Endothelial cell of umbilical vein (primary cell): Measurements from ENCODE around the gene ANK2. TPM values are rescaled to one million over a fixed set of nuclear protein-coding genes. Genes with fewer than 3 reads are reported as not detected.

Source experiments
- BruUV-seq: library from RNA; stranded (reverse); fragments of 400-500 nt; replicated peaks from 2 replicates; lab custom pipeline; 2021; lab: Mats Ljungman, UMichigan
- CTCF ChIA-PET: fragments of 300-600, 350-600 bp; sonication (Branson Sonifier 250); formaldehyde crosslinking; loops from one replicate; lab custom pipeline; 2021; ENCODE audit warnings: antibody characterized with exemption, inconsistent platforms; lab: Charles Lee
- POLR2A ChIA-PET: fragments of 300-600, 350-600 bp; sonication (Branson Sonifier 250); formaldehyde crosslinking; loops from one replicate; lab custom pipeline; 2021; ENCODE audit warnings: antibody characterized with exemption, inconsistent platforms; lab: Charles Lee
- DNase-seq: peaks from one replicate; pipeline ENCODE4 v3.0.0-alpha.2; 2011; ENCODE audit warnings: low read depth, low spot score
- FAIRE-seq: peaks from 2 replicates; lab custom pipeline; 2011; peaks lifted over from hg19 to GRCh38; lab: Jason Lieb, UNC
- H2AFZ ChIP-seq: 2 replicates; pipeline ENCODE4 v1.6.0; 2012; ENCODE audit warnings: low read depth, low read length, control low read depth, inconsistent platforms
- H3K27ac ChIP-seq: 2 replicates; pipeline ENCODE4 v1.5.1; 2011; ENCODE audit warnings: low read depth, mild to moderate bottlenecking, control low read depth, low read length, moderate library complexity; ENCODE audit not compliant: insufficient read depth
- H3K27me3 ChIP-seq, 2 experiments: 2 replicates each; pipeline versions ENCODE4 v1.6.0 to v1.6.1; 2011; ENCODE audit warnings: low read length in 2 of 2, mixed read lengths in 1 of 2; ENCODE audit not compliant: control insufficient read depth in 2 of 2, insufficient read depth in 2 of 2
- H3K36me3 ChIP-seq, 2 experiments: 2 replicates in 1 of 2; 3 replicates in 1 of 2; pipeline ENCODE4 v1.5.1; 2011; ENCODE audit warnings: low read length in 2 of 2, mild to moderate bottlenecking in 1 of 2, moderate library complexity in 1 of 2; ENCODE audit not compliant: control insufficient read depth in 2 of 2, insufficient read depth in 2 of 2; ENCODE audit errors: extremely low read depth in 1 of 2
- H3K4me1 ChIP-seq: 3 replicates; pipeline ENCODE4 v1.5.1; 2011; ENCODE audit warnings: mild to moderate bottlenecking, low read length; ENCODE audit not compliant: control insufficient read depth, insufficient read depth; ENCODE audit errors: extremely low read depth
- H3K4me2 ChIP-seq: 2 replicates; pipeline ENCODE4 v1.6.1; 2011; ENCODE audit warnings: low read length, control low read depth, mixed read lengths; ENCODE audit not compliant: insufficient read depth
- H3K4me3 ChIP-seq, 3 experiments: fragments of 200-600 bp in 1 of 3; sonication (generic), shearing (Covaris generic) in 1 of 3; replicated peaks in 1 of 3; 2 replicates each; pipeline ENCODE4 v1.5.1; 2011 to 2016; ENCODE audit warnings: control low read depth in 3 of 3, low read length in 3 of 3, mild to moderate bottlenecking in 2 of 3, inconsistent platforms in 1 of 3, low read depth in 1 of 3, moderate library complexity in 1 of 3; ENCODE audit not compliant: insufficient read depth in 1 of 3
- H3K79me2 ChIP-seq: 2 replicates; pipeline ENCODE4 v1.6.0; 2012; ENCODE audit warnings: low read length, inconsistent platforms; ENCODE audit not compliant: control insufficient read depth, insufficient read depth
- H3K9ac ChIP-seq: replicated peaks from 2 replicates; pipeline ENCODE3; 2011; ENCODE audit warnings: low read length, control low read depth; ENCODE audit not compliant: insufficient read depth; ENCODE audit errors: extremely low read depth
- H3K9me1 ChIP-seq: replicated peaks from 3 replicates; pipeline ENCODE4 v1.6.0; 2011; ENCODE audit warnings: mild to moderate bottlenecking, low read length; ENCODE audit not compliant: control insufficient read depth, insufficient read depth; ENCODE audit errors: extremely low read depth
- H3K9me3 ChIP-seq: replicated peaks from 2 replicates; pipeline ENCODE4 v1.5.1; 2012; ENCODE audit warnings: low read length, inconsistent platforms; ENCODE audit not compliant: control insufficient read depth, insufficient read depth
- H4K20me1 ChIP-seq: replicated peaks from 2 replicates; pipeline ENCODE3; 2011; ENCODE audit warnings: mild to moderate bottlenecking, low read length; ENCODE audit not compliant: control insufficient read depth, insufficient read depth; ENCODE audit errors: extremely low read depth
- CTCF ChIP-seq, 2 donors: IDR thresholded peaks; 1 replicate in 1 of 2; 2 replicates in 1 of 2; pipeline ENCODE4 v1.5.1; 2011; ENCODE audit warnings: low read length in 2 of 2, mild to moderate bottlenecking in 2 of 2, moderate library complexity in 2 of 2, control low read depth in 1 of 2, inconsistent platforms in 1 of 2, low read depth in 1 of 2; ENCODE audit not compliant: insufficient read depth in 1 of 2; ENCODE audit errors: extremely low read depth in 1 of 2
- EZH2 ChIP-seq: IDR thresholded peaks from 2 replicates; pipeline ENCODE4 v1.6.1; 2012; ENCODE audit warnings: borderline replicate concordance, low read depth, mild to moderate bottlenecking, moderate library complexity, low read length, inconsistent platforms; ENCODE audit not compliant: severe bottlenecking
- FOS ChIP-seq: IDR thresholded peaks from 2 replicates; pipeline ENCODE4 v1.6.1; 2011; ENCODE audit warnings: mild to moderate bottlenecking, low read length, moderate library complexity, borderline replicate concordance; ENCODE audit not compliant: insufficient read depth
- GATA2 ChIP-seq: IDR thresholded peaks from 2 replicates; pipeline ENCODE4 v1.7.0; 2011; ENCODE audit warnings: low read depth, mild to moderate bottlenecking, moderate library complexity, mixed read lengths, low read length; ENCODE audit not compliant: insufficient read length, insufficient read depth
- JUN ChIP-seq: IDR thresholded peaks from 2 replicates; pipeline ENCODE4 v1.6.1; 2011; ENCODE audit warnings: borderline replicate concordance, low read depth; ENCODE audit not compliant: insufficient read length, insufficient read depth
- MYC ChIP-seq: IDR thresholded peaks from one replicate; pipeline ENCODE4 v1.6.1; 2011; ENCODE audit warnings: mild to moderate bottlenecking, low read depth, low read length
- POLR2A ChIP-seq: IDR thresholded peaks from 2 replicates; pipeline ENCODE4 v1.6.1; 2012; ENCODE audit warnings: low read depth, mild to moderate bottlenecking, control low read depth, low read length
- POLR2AphosphoS5 ChIP-seq: IDR thresholded peaks from 2 replicates; pipeline ENCODE4 v1.6.1; 2012; ENCODE audit warnings: low read depth, mild to moderate bottlenecking, control low read depth, low read length, moderate library complexity; ENCODE audit not compliant: insufficient read depth
- dilution Hi-C: fragments of 300-500 bp; cut with MboI; formaldehyde crosslinking; loops from one replicate; pipeline ENCODE4 v1.15.0; 2019; ENCODE audit warnings: low sequenced_read_pairs; ENCODE audit not compliant: extremely low pct_ligation_motif_present
- intact Hi-C: fragments of 100-400 bp; cut with micrococcal nuclease; formaldehyde crosslinking; loops from one replicate; pipeline ENCODE4 v1.10.0; 2022
- polyA plus RNA-seq, 4 experiments: library from polyadenylated mRNA; depleted of rRNA in 3 of 4; stranded (reverse) in 3 of 4; unstranded in 1 of 4; fragments of >200 nt; gene quantifications; 2 replicates each; pipeline versions ENCODE4 v1.2.1 to v1.2.3, GENCODE V29; 2011 to 2012; ENCODE audit warnings: missing spikeins in 1 of 4
- total RNA-seq: library from RNA; stranded (reverse); gene quantifications from 2 replicates; pipeline ENCODE4 v1.2.3, GENCODE V29; 2021

The ANK2 gene
- total and polyA plus RNA-seq, 2 donors (not counting 3 experiments of a cell fraction or from before 2014, with no cell fraction given) = not detected

GRCh38 chr4:113057891-113058290 is 8.4 kb downstream of the ANK2 start:
- FAIRE-seq (no peak), DNase-seq (no peak)
- ChIA-PET CTCF (no interaction called here), POLR2A (no interaction called here)
- H3K9me1 ChIP-seq = peaks cover 3% of the 10 kb centered on the region
- H3K36me3 ChIP-seq = no peaks in the 10 kb centered on the region
- H3K79me2 ChIP-seq = no peaks in the 10 kb centered on the region
- H3K27ac ChIP-seq = no peak overlapping the region
- BruUV-seq = no TSS peak
- no peaks in the 10 kb centered on the region for H4K20me1 ChIP-seq
- TF ChIP-seq POLR2A (no peak), POLR2AphosphoS5 (no peak), JUN (no peak), GATA2 (no peak), EZH2 (no peak), FOS (no peak)
- intact Hi-C loops = no loop called here
- dilution Hi-C loops = no loop called here
- H3K9ac ChIP-seq = no peak overlapping the region
- H2AFZ ChIP-seq = no peak overlapping the region
- no peak overlapping the region for H3K4me2 ChIP-seq
- H3K4me3 ChIP-seq = no peak overlapping the region
- no peaks in the 10 kb centered on the region for H3K27me3 ChIP-seq
- H3K9me3 ChIP-seq = no peaks in the 10 kb centered on the region
- H3K4me1 ChIP-seq = no peaks in the 10 kb centered on the region

GRCh38 chr4:113059449-113060182 is 10.2 kb downstream of the ANK2 start:
- Histone ChIP-seq H3K9ac (no peak overlapping the region), H3K9me1 (peaks cover 3% of the 10 kb centered on the region), H3K27me3 (no peaks in the 10 kb centered on the region), H3K4me1 (no peaks in the 10 kb centered on the region), H3K36me3 (no peaks in the 10 kb centered on the region), H3K27ac (no peak overlapping the region), H2AFZ (no peak overlapping the region), H3K79me2 (no peaks in the 10 kb centered on the region), H3K9me3 (no peaks in the 10 kb centered on the region), H4K20me1 (no peaks in the 10 kb centered on the region), H3K4me2 (no peak overlapping the region), H3K4me3 (no peak overlapping the region)
- no peak for FAIRE-seq
- no TSS peak for BruUV-seq
- no peak for DNase-seq
- no peak for TF ChIP-seq POLR2AphosphoS5
- no peak for TF ChIP-seq POLR2A
- no peak for TF ChIP-seq MYC
- TF ChIP-seq FOS = no peak
- TF ChIP-seq GATA2 = no peak
- TF ChIP-seq EZH2 = no peak
- TF ChIP-seq CTCF (IDR thresholded peaks at IDR 0.05; ENCODE audit: extremely low read depth in 1 of 2, insufficient read depth in 1 of 2, low read depth in 1 of 2, low read length in 2 of 2) = no peak
- ChIA-PET CTCF (no interaction called here), POLR2A (no interaction called here)
- dilution Hi-C loops = no loop called here
- intact Hi-C loops = no loop called here
